H9 (cell line): Measurements from ENCODE around the gene SLC4A1. TPM values are rescaled to one million over a fixed set of nuclear protein-coding genes. Genes with fewer than 3 reads are reported as not detected.

Experiments used
- DNase-seq: peaks from one replicate; pipeline ENCODE4 v3.0.0-alpha.2; 2017
- H2AFZ ChIP-seq: one replicate; pipeline ENCODE4 v1.6.1; 2013; ENCODE audit warnings: mild to moderate bottlenecking, low read length, control low read depth, moderate library complexity
- H2AK5ac ChIP-seq: 2 replicates; pipeline ENCODE4 v1.6.1; 2013; ENCODE audit warnings: low read length, control low read depth, mixed read lengths; ENCODE audit not compliant: insufficient read length
- H2BK120ac ChIP-seq: one replicate; pipeline ENCODE4 v1.6.1; 2013; ENCODE audit warnings: low read depth, mild to moderate bottlenecking, low read length, control low read depth, inconsistent platforms; ENCODE audit not compliant: poor library complexity, severe bottlenecking
- H2BK12ac ChIP-seq: 2 replicates; pipeline ENCODE4 v1.6.1; 2013; ENCODE audit warnings: low read length, control low read depth, mixed read lengths, low read depth; ENCODE audit not compliant: insufficient read length
- H2BK15ac ChIP-seq: 2 replicates; pipeline ENCODE4 v1.6.1; 2013; ENCODE audit warnings: low read depth, low read length, control low read depth
- H2BK20ac ChIP-seq: one replicate; pipeline ENCODE4 v1.6.1; 2013; ENCODE audit warnings: low read depth, mild to moderate bottlenecking, low read length, control low read depth, inconsistent platforms; ENCODE audit not compliant: poor library complexity, severe bottlenecking
- H2BK5ac ChIP-seq: 2 replicates; pipeline ENCODE4 v1.6.1; 2013; ENCODE audit warnings: low read length, control low read depth, mixed read lengths; ENCODE audit not compliant: insufficient read length
- H3K14ac ChIP-seq: 2 replicates; pipeline ENCODE4 v1.6.1; 2013; ENCODE audit warnings: low read length, control low read depth; ENCODE audit not compliant: insufficient read depth
- H3K18ac ChIP-seq: 2 replicates; pipeline ENCODE4 v1.6.1; 2013; ENCODE audit warnings: low read depth, mild to moderate bottlenecking, mixed read lengths, low read length, control low read depth; ENCODE audit not compliant: insufficient read length
- H3K23ac ChIP-seq: 2 replicates; pipeline ENCODE4 v1.6.1; 2013; ENCODE audit warnings: low read length, control low read depth, mixed read lengths, low read depth; ENCODE audit not compliant: insufficient read length
- H3K23me2 ChIP-seq: 2 replicates; pipeline ENCODE4 v1.6.1; 2013; ENCODE audit warnings: low read depth, mild to moderate bottlenecking, mixed read lengths, low read length, control low read depth; ENCODE audit not compliant: insufficient read length, poor library complexity, severe bottlenecking
- H3K27ac ChIP-seq: 2 replicates; pipeline ENCODE4 v1.5.1; 2013; ENCODE audit warnings: low read length, control low read depth, mixed read lengths, low read depth; ENCODE audit not compliant: insufficient read length
- H3K27me3 ChIP-seq: 2 replicates; pipeline ENCODE4 v1.6.1; 2013; ENCODE audit warnings: low read length, control low read depth, inconsistent platforms; ENCODE audit not compliant: insufficient read depth
- H3K4ac ChIP-seq: 2 replicates; pipeline ENCODE4 v1.6.1; 2013; ENCODE audit warnings: low read depth, mild to moderate bottlenecking, control low read depth, inconsistent platforms, low read length, moderate library complexity
- H3K4me1 ChIP-seq: 2 replicates; pipeline ENCODE4 v1.6.1; 2013; ENCODE audit warnings: low read length, control low read depth, inconsistent platforms; ENCODE audit not compliant: insufficient read depth
- H3K4me2 ChIP-seq: 2 replicates; pipeline ENCODE4 v1.6.1; 2013; ENCODE audit warnings: low read length, control low read depth, mixed read lengths; ENCODE audit not compliant: insufficient read length, insufficient read depth
- H3K56ac ChIP-seq: 2 replicates; pipeline ENCODE4 v1.6.1; 2013; ENCODE audit warnings: low read depth, mild to moderate bottlenecking, mixed read lengths, low read length, control low read depth; ENCODE audit not compliant: insufficient read length
- H3K79me1 ChIP-seq: 2 replicates; pipeline ENCODE4 v1.6.1; 2013; ENCODE audit warnings: low read depth, mild to moderate bottlenecking, moderate library complexity, low read length, control low read depth, inconsistent platforms; ENCODE audit not compliant: insufficient read depth, poor library complexity, severe bottlenecking
- H3K79me2 ChIP-seq: 2 replicates; pipeline ENCODE4 v1.6.1; 2013; ENCODE audit warnings: low read length, control low read depth, inconsistent platforms; ENCODE audit not compliant: insufficient read depth
- H3K9ac ChIP-seq: 2 replicates; pipeline ENCODE4 v1.6.1; 2013; ENCODE audit warnings: low read length, control low read depth, mixed read lengths; ENCODE audit not compliant: insufficient read length; ENCODE audit errors: extremely low read depth
- H3K9me3 ChIP-seq: one replicate; pipeline ENCODE4 v1.6.1; 2013; ENCODE audit warnings: low read depth, low read length, inconsistent platforms; ENCODE audit not compliant: control insufficient read depth
- H3T11ph ChIP-seq: one replicate; pipeline ENCODE4 v1.6.1; 2013; ENCODE audit warnings: mild to moderate bottlenecking, low read length, control low read depth, inconsistent platforms
- H4K20me1 ChIP-seq: one replicate; pipeline ENCODE4 v1.6.1; 2013; ENCODE audit not compliant: control insufficient read depth, insufficient read length, insufficient read depth
- H4K5ac ChIP-seq: 2 replicates; pipeline ENCODE4 v1.6.1; 2013; ENCODE audit warnings: low read depth, mild to moderate bottlenecking, mixed read lengths, low read length, control low read depth; ENCODE audit not compliant: insufficient read length
- H4K8ac ChIP-seq: replicated peaks from 2 replicates; pipeline ENCODE4 v1.6.1; 2013; ENCODE audit warnings: low read length, control low read depth, mixed read lengths, low read depth; ENCODE audit not compliant: insufficient read length
- H4K91ac ChIP-seq: 2 replicates; pipeline ENCODE4 v1.6.1; 2013; ENCODE audit warnings: low read depth, mild to moderate bottlenecking, moderate library complexity, mixed read lengths, low read length, control low read depth; ENCODE audit not compliant: insufficient read length
- H3K27ac Mint-ChIP-seq, 3 experiments: 2 replicates in 2 of 3; 3 replicates in 1 of 3; pipeline ENCODE4 v1.8.0; 2020 to 2021; ENCODE audit warnings: mixed read lengths in 3 of 3, mild to moderate bottlenecking in 1 of 3, moderate library complexity in 1 of 3
- H3K27me3 Mint-ChIP-seq: 2 replicates; pipeline ENCODE4 v1.8.0; 2021; ENCODE audit warnings: low read depth, mild to moderate bottlenecking, moderate library complexity, mixed read lengths
- H3K36me3 Mint-ChIP-seq, 3 experiments: 2 replicates in 2 of 3; 3 replicates in 1 of 3; pipeline ENCODE4 v1.8.0; 2020 to 2021; ENCODE audit warnings: low read depth in 3 of 3, mixed read lengths in 3 of 3; ENCODE audit not compliant: insufficient read depth in 1 of 3
- H3K4me1 Mint-ChIP-seq, 2 experiments: 2 replicates each; pipeline ENCODE4 v1.8.0; 2020; ENCODE audit warnings: mixed read lengths in 2 of 2
- H3K4me3 Mint-ChIP-seq, 2 experiments: 2 replicates in 1 of 2; 3 replicates in 1 of 2; pipeline ENCODE4 v1.8.0; 2020 to 2021; ENCODE audit warnings: mild to moderate bottlenecking in 2 of 2, mixed read lengths in 2 of 2, moderate library complexity in 1 of 2
- H3K9me3 Mint-ChIP-seq, 2 experiments: 2 replicates in 1 of 2; 3 replicates in 1 of 2; pipeline ENCODE4 v1.8.0; 2020; ENCODE audit warnings: mild to moderate bottlenecking in 2 of 2, mixed read lengths in 2 of 2, moderate library complexity in 1 of 2
- CTCF ChIP-seq: fragments of 200-600 bp; sonication (generic); conservative IDR thresholded peaks from 3 replicates; pipeline ENCODE4 v1.8.0; 2021; ENCODE audit warnings: antibody characterized with exemption, mild to moderate bottlenecking
- WGBS: extraction: QIAGEN DNeasy Blood & Tissue Kit; methylation state at CpG from one replicate; pipeline ENCODE4 v1.1.7; 2013; ENCODE audit warnings: missing lambda C conversion rate, low lambda C conversion rate, mixed read lengths; ENCODE audit not compliant: insufficient read length; ENCODE audit errors: extremely low coverage; 5-methylcytosine and 5-hydroxymethylcytosine counted together
- total RNA-seq: library from RNA; stranded (reverse); gene quantifications from 2 replicates; pipeline ENCODE4 v1.2.1, GENCODE V29; 2021

SLC4A1 gene
- total RNA-seq, 1 experiment from 2014 or later: not detected

- Mint-ChIP-seq H3K36me3 (peaks cover 23 to 51% (median 34%) of the 10 kb centered on the region in 3 experiments), H3K9me3 (no peaks in the 10 kb centered on the region), H3K27ac (peak overlapping the region in 1 of 3 experiments; percentile 91; a peak in 2 of 7 replicates), H3K4me3 (no peak overlapping the region), H3K4me1 (peaks cover 18 to 30% of the 10 kb centered on the region in 2 experiments), H3K27me3 (no peaks in the 10 kb centered on the region; the same call in 1 of the 2 replicates)
- H2AFZ ChIP-seq: no peak overlapping the region
- H3K9ac ChIP-seq: no peak overlapping the region
- no peaks in the 10 kb centered on the region for H3K27me3 ChIP-seq
- no CpG with 5 or more reads among the region's 13 CpGs for WGBS
- no peaks in the 10 kb centered on the region for H3K79me1 ChIP-seq
- no peaks in the 10 kb centered on the region for H3K4me1 ChIP-seq
- H4K91ac ChIP-seq: no peak overlapping the region
- no peak overlapping the region for H2BK15ac ChIP-seq
- no peak overlapping the region for H2BK5ac ChIP-seq
- no peak overlapping the region for H4K5ac ChIP-seq
- H2BK12ac ChIP-seq: no peak overlapping the region
- H3K79me2 ChIP-seq: no peaks in the 10 kb centered on the region
- H4K8ac ChIP-seq: no peak overlapping the region
- DNase-seq: no peak
- H3K56ac ChIP-seq: no peak overlapping the region
- no peak overlapping the region for H3K4me2 ChIP-seq
- H3T11ph ChIP-seq: no peak overlapping the region
- no peak overlapping the region for H2BK120ac ChIP-seq
- H3K14ac ChIP-seq: no peak overlapping the region; the same call in 1 of the 2 replicates
- no peak overlapping the region for H2AK5ac ChIP-seq
- H3K27ac ChIP-seq: no peak overlapping the region
- no peaks in the 10 kb centered on the region for H3K9me3 ChIP-seq
- no peak overlapping the region for H3K18ac ChIP-seq
- no peak overlapping the region for H3K4ac ChIP-seq
- H3K23me2 ChIP-seq: no peaks in the 10 kb centered on the region
- TF ChIP-seq CTCF: peak; percentile 46; the same call in 2 of the 3 replicates
- H3K23ac ChIP-seq: no peak overlapping the region
- no peaks in the 10 kb centered on the region for H4K20me1 ChIP-seq
- no peak overlapping the region for H2BK20ac ChIP-seq
Measured at GRCh38 chr17:44205962-44206824, 61.7 kb downstream of the SLC4A1 start.
